ENCODE results near the gene NEAT1.
"Not testable (repeated sequence)": the region's sequence is repeated elsewhere in the genome, so short reads cannot be mapped to it uniquely, and the experiment has no call there.

The NEAT1 gene

GRCh38 chr11:65448418-65449105, 26.0 kb downstream of the NEAT1 start:
- no peak for DNase-seq (ENCODE audit: low read depth in 3 of 3, low spot score in 1 of 3)

- DNase-seq (ENCODE audit: low read depth in 3 of 3, low spot score in 1 of 3), result not testable (repeated sequence)
Measured at GRCh38 chr11:65451301-65451700, 28.7 kb downstream of the NEAT1 start.

GRCh38 chr11:65452259-65452658, 29.7 kb downstream of the NEAT1 start:
- DNase-seq (ENCODE audit: low read depth in 3 of 3, low spot score in 1 of 3), result not testable (repeated sequence)

GRCh38 chr11:65452806-65453490, 30.4 kb downstream of the NEAT1 start:
- no peak for DNase-seq (ENCODE audit: low read depth in 3 of 3, low spot score in 1 of 3)

- DNase-seq (ENCODE audit: low read depth in 3 of 3, low spot score in 1 of 3), result no peak
Measured at GRCh38 chr11:65454311-65454695, 31.7 kb downstream of the NEAT1 start.

GRCh38 chr11:65454696-65455456, 32.3 kb downstream of the NEAT1 start:
- peak in 2 of 3 donors; percentile 62 to 77 for DNase-seq (ENCODE audit: low read depth in 3 of 3, low spot score in 1 of 3)

GRCh38 chr11:65456418-65456817, 33.8 kb downstream of the NEAT1 start:
- DNase-seq (ENCODE audit: low read depth in 3 of 3, low spot score in 1 of 3), result no peak

- DNase-seq (ENCODE audit: low read depth in 3 of 3, low spot score in 1 of 3), result no peak
Measured at GRCh38 chr11:65459552-65459951, 37.0 kb downstream of the NEAT1 start.

GRCh38 chr11:65465471-65465870, 42.9 kb downstream of the NEAT1 start:
- DNase-seq (ENCODE audit: low read depth in 3 of 3, low spot score in 1 of 3), result not testable (repeated sequence)

GRCh38 chr11:65467306-65467705, 44.7 kb downstream of the NEAT1 start:
- DNase-seq (ENCODE audit: low read depth in 3 of 3, low spot score in 1 of 3), result not testable (repeated sequence)

- no peak for DNase-seq (ENCODE audit: low read depth in 3 of 3, low spot score in 1 of 3)
Measured at GRCh38 chr11:65468874-65469333, 46.3 kb downstream of the NEAT1 start.

- no peak for DNase-seq (ENCODE audit: low read depth in 3 of 3, low spot score in 1 of 3)
Measured at GRCh38 chr11:65470433-65471049, 47.9 kb downstream of the NEAT1 start.

GRCh38 chr11:65471447-65471891, 48.9 kb downstream of the NEAT1 start:
- DNase-seq (ENCODE audit: low read depth in 3 of 3, low spot score in 1 of 3), result no peak

GRCh38 chr11:65472588-65473277, 50.1 kb downstream of the NEAT1 start:
- not testable (repeated sequence) for DNase-seq (ENCODE audit: low read depth in 3 of 3, low spot score in 1 of 3)

GRCh38 chr11:65473278-65473860, 50.8 kb downstream of the NEAT1 start:
- DNase-seq (ENCODE audit: low read depth in 3 of 3, low spot score in 1 of 3), result no peak

GRCh38 chr11:65474864-65475263, 52.3 kb downstream of the NEAT1 start:
- no peak for DNase-seq (ENCODE audit: low read depth in 3 of 3, low spot score in 1 of 3)

GRCh38 chr11:65476632-65477148, 54.1 kb downstream of the NEAT1 start:
- no peak for DNase-seq (ENCODE audit: low read depth in 3 of 3, low spot score in 1 of 3)

GRCh38 chr11:65477149-65477965, 54.8 kb downstream of the NEAT1 start:
- DNase-seq (ENCODE audit: low read depth in 3 of 3, low spot score in 1 of 3), result peak; percentile 73 to 87 (median 82)

All from stimulated activated CD4-positive, alpha-beta T cell treated with anti-CD3 and anti-CD28 coated beads, TNF-alpha, amount 100 ng/mL, for 1 hour (primary cell).